ENCODE measurements around the gene FKBP1C. TPM values are rescaled to one million over a fixed set of nuclear protein-coding genes. Genes with fewer than 3 reads are reported as not detected.
"Not testable (repeated sequence)": the region's sequence is repeated elsewhere in the genome, so short reads cannot be mapped to it uniquely, and the experiment has no call there.

FKBP1C gene
- total RNA-seq, 1 experiment from 2014 or later, result 0.23 TPM

- intact Hi-C loops (cut with micrococcal nuclease), result no loop called here
- no peak overlapping the region for H3K4me3 Mint-ChIP-seq (ENCODE audit: unreplicated experiment)
- H3K27me3 Mint-ChIP-seq (ENCODE audit: insufficient read depth, unreplicated experiment), result no peaks in the 10 kb centered on the region
- H3K36me3 Mint-ChIP-seq (ENCODE audit: insufficient read depth, unreplicated experiment), result no peaks in the 10 kb centered on the region
- ChIA-PET CTCF (no interaction called here), POLR2A (no interaction called here)
- no peak for TF ChIP-seq CTCF (IDR thresholded peaks at IDR 0.05; ENCODE audit: unreplicated experiment)
- peak; percentile 6 for DNase-seq (ENCODE audit: unreplicated experiment)
- no peak overlapping the region for H3K27ac Mint-ChIP-seq (ENCODE audit: low read depth, unreplicated experiment)
- no peaks in the 10 kb centered on the region for H3K4me1 Mint-ChIP-seq (ENCODE audit: insufficient read depth, unreplicated experiment)
- peaks cover 8% of the 10 kb centered on the region for H3K9me3 Mint-ChIP-seq (ENCODE audit: unreplicated experiment)
- no TSS peak for BruUV-seq (replicated peaks)
Observed at GRCh38 chr6:63213325-63213724, 2.1 kb downstream of the FKBP1C start.

- DNase-seq (ENCODE audit: unreplicated experiment), result no peak
- Mint-ChIP-seq H3K27me3 (ENCODE audit: insufficient read depth, unreplicated experiment) (no peaks in the 10 kb centered on the region), H3K9me3 (ENCODE audit: unreplicated experiment) (peaks cover 8% of the 10 kb centered on the region), H3K4me1 (ENCODE audit: insufficient read depth, unreplicated experiment) (no peaks in the 10 kb centered on the region), H3K36me3 (ENCODE audit: insufficient read depth, unreplicated experiment) (peaks cover 6% of the 10 kb centered on the region), H3K27ac (ENCODE audit: low read depth, unreplicated experiment) (no peak overlapping the region), H3K4me3 (ENCODE audit: unreplicated experiment) (no peak overlapping the region)
- ChIA-PET POLR2A (no interaction called here), CTCF (no interaction called here)
- intact Hi-C loops (cut with micrococcal nuclease), result no loop called here
- no peak for TF ChIP-seq CTCF (IDR thresholded peaks at IDR 0.05; ENCODE audit: unreplicated experiment)
- BruUV-seq (replicated peaks), result no TSS peak
Observed at GRCh38 chr6:63214816-63215215, 3.5 kb downstream of the FKBP1C start.

- TF ChIP-seq CTCF (IDR thresholded peaks at IDR 0.05; ENCODE audit: unreplicated experiment), result no peak
- BruUV-seq (replicated peaks), result no TSS peak
- no peak for DNase-seq (ENCODE audit: unreplicated experiment)
- Mint-ChIP-seq H3K4me1 (ENCODE audit: insufficient read depth, unreplicated experiment) (peaks cover 5% of the 10 kb centered on the region), H3K9me3 (ENCODE audit: unreplicated experiment) (peaks cover 5% of the 10 kb centered on the region), H3K27ac (ENCODE audit: low read depth, unreplicated experiment) (no peak overlapping the region), H3K27me3 (ENCODE audit: insufficient read depth, unreplicated experiment) (no peaks in the 10 kb centered on the region), H3K36me3 (ENCODE audit: insufficient read depth, unreplicated experiment) (peaks cover under 1% of the 10 kb centered on the region), H3K4me3 (ENCODE audit: unreplicated experiment) (no peak overlapping the region)
- CTCF ChIA-PET, result no interaction called here
- POLR2A ChIA-PET, result no interaction called here
- intact Hi-C loops (cut with micrococcal nuclease), result no loop called here
Observed at GRCh38 chr6:63224179-63224578, 12.9 kb downstream of the FKBP1C start.

GRCh38 chr6:63225987-63226386 is 14.7 kb downstream of the FKBP1C start:
- H3K27ac Mint-ChIP-seq (ENCODE audit: low read depth, unreplicated experiment); intact Hi-C loops (cut with micrococcal nuclease); CTCF ChIA-PET; H3K27me3 Mint-ChIP-seq (ENCODE audit: insufficient read depth, unreplicated experiment); H3K9me3 Mint-ChIP-seq (ENCODE audit: unreplicated experiment); H3K4me3 Mint-ChIP-seq (ENCODE audit: unreplicated experiment); H3K36me3 Mint-ChIP-seq (ENCODE audit: insufficient read depth, unreplicated experiment); BruUV-seq (replicated peaks); H3K4me1 Mint-ChIP-seq (ENCODE audit: insufficient read depth, unreplicated experiment): not testable (repeated sequence)
- peak; percentile 11 for DNase-seq (ENCODE audit: unreplicated experiment)
- POLR2A ChIA-PET, result interaction anchor here (0.6 kb wide), 1 partner anchor 11 kb away, joined by 3 read pairs; no protein-coding TSS in a partner anchor

- DNase-seq (ENCODE audit: unreplicated experiment); BruUV-seq (replicated peaks); H3K27ac Mint-ChIP-seq (ENCODE audit: low read depth, unreplicated experiment): not testable (repeated sequence)
Observed at GRCh38 chr6:63227928-63228894, 16.9 kb downstream of the FKBP1C start.

GRCh38 chr6:63230027-63230426 is 18.8 kb downstream of the FKBP1C start:
- POLR2A ChIA-PET; BruUV-seq (replicated peaks); H3K27me3 Mint-ChIP-seq (ENCODE audit: insufficient read depth, unreplicated experiment); CTCF ChIA-PET; H3K27ac Mint-ChIP-seq (ENCODE audit: low read depth, unreplicated experiment); intact Hi-C loops (cut with micrococcal nuclease); H3K36me3 Mint-ChIP-seq (ENCODE audit: insufficient read depth, unreplicated experiment); H3K4me3 Mint-ChIP-seq (ENCODE audit: unreplicated experiment); H3K4me1 Mint-ChIP-seq (ENCODE audit: insufficient read depth, unreplicated experiment); DNase-seq (ENCODE audit: unreplicated experiment): not testable (repeated sequence)
- H3K9me3 Mint-ChIP-seq (ENCODE audit: unreplicated experiment), result peaks cover 16% of the 10 kb centered on the region

More at GRCh38 chr6:63227928-63228894, 16.9 kb downstream of the FKBP1C start:
- H3K4me1 Mint-ChIP-seq (ENCODE audit: insufficient read depth, unreplicated experiment); H3K36me3 Mint-ChIP-seq (ENCODE audit: insufficient read depth, unreplicated experiment); H3K27me3 Mint-ChIP-seq (ENCODE audit: insufficient read depth, unreplicated experiment); CTCF ChIA-PET; intact Hi-C loops (cut with micrococcal nuclease); H3K4me3 Mint-ChIP-seq (ENCODE audit: unreplicated experiment); POLR2A ChIA-PET; H3K9me3 Mint-ChIP-seq (ENCODE audit: unreplicated experiment): not testable (repeated sequence)

GRCh38 chr6:63230511-63230910 is 19.2 kb downstream of the FKBP1C start:
- DNase-seq (ENCODE audit: unreplicated experiment); H3K27ac Mint-ChIP-seq (ENCODE audit: low read depth, unreplicated experiment); CTCF ChIA-PET; H3K4me1 Mint-ChIP-seq (ENCODE audit: insufficient read depth, unreplicated experiment); H3K4me3 Mint-ChIP-seq (ENCODE audit: unreplicated experiment); H3K36me3 Mint-ChIP-seq (ENCODE audit: insufficient read depth, unreplicated experiment); intact Hi-C loops (cut with micrococcal nuclease); BruUV-seq (replicated peaks); POLR2A ChIA-PET; H3K27me3 Mint-ChIP-seq (ENCODE audit: insufficient read depth, unreplicated experiment): not testable (repeated sequence)
- peaks cover 21% of the 10 kb centered on the region for H3K9me3 Mint-ChIP-seq (ENCODE audit: unreplicated experiment)

Data from MCF 10A (cell line).